Measurements from ENCODE around the gene PPP1R37. TPM values are rescaled to one million over a fixed set of nuclear protein-coding genes. Genes with fewer than 3 reads are reported as not detected.

PPP1R37 gene
- total RNA-seq, 1 donor from 2014 or later: 31.1 TPM

DNA sequence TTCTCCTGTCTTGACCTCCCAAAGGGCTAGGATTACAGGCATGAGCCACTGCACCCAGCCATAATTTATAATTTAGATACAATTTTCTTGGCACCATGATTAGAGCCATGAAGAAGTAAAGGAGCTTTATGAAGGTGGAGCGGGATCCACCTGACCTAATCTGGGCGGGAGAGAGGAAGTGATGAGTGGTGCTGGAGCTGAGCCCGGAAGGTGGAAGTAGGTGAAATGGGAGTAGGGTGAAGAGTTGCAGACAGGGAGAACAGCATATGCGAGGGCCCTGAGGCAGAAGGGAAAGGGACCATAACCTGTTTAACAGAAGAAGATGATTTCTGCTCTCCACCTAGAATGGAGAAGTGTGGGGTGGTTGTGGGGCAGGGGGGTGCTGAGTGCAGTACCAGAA lies 89.8 kb downstream of the PPP1R37 start:
- DNase-seq (no peak), ATAC-seq (no peak)
- TF ChIP-seq, protein P1, sequence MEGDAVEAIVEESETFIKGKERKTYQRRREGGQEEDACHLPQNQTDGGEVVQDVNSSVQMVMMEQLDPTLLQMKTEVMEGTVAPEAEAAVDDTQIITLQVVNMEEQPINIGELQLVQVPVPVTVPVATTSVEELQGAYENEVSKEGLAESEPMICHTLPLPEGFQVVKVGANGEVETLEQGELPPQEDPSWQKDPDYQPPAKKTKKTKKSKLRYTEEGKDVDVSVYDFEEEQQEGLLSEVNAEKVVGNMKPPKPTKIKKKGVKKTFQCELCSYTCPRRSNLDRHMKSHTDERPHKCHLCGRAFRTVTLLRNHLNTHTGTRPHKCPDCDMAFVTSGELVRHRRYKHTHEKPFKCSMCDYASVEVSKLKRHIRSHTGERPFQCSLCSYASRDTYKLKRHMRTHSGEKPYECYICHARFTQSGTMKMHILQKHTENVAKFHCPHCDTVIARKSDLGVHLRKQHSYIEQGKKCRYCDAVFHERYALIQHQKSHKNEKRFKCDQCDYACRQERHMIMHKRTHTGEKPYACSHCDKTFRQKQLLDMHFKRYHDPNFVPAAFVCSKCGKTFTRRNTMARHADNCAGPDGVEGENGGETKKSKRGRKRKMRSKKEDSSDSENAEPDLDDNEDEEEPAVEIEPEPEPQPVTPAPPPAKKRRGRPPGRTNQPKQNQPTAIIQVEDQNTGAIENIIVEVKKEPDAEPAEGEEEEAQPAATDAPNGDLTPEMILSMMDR (IDR thresholded peaks at IDR 0.05): no peak
- H3K4me1 ChIP-seq: peaks cover 16% of the 10 kb centered on the region
- H3K36me3 ChIP-seq: peaks cover 12% of the 10 kb centered on the region
- no peaks in the 10 kb centered on the region for H3K27me3 ChIP-seq
- intact Hi-C loops (cut with DNase I): no loop called here
- H3K9me3 ChIP-seq: no peaks in the 10 kb centered on the region
- H3K27ac ChIP-seq: no peak overlapping the region
- H3K4me3 ChIP-seq: no peak overlapping the region

DNA sequence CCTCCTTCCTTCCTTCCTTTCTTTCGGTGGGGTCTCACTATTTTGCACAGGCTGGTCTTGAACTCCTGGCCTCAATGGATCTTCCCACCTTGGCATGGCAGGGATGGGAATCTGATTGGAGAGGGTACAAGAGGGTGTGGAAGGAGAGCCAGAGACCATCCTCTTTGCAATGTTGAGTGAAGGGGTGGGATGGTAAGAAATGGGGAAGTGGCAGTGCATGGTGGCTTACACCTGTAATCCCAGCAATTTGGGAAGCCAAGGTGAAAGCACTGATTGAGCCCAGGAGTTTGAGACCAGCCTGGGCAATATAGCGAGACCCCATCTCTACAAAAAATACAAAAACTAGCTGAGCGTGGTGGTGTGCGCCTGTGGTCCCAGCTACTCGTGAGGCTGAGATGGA lies 91.1 kb downstream of the PPP1R37 start:
- intact Hi-C loops (cut with DNase I): no loop called here
- DNase-seq: no peak

DNA sequence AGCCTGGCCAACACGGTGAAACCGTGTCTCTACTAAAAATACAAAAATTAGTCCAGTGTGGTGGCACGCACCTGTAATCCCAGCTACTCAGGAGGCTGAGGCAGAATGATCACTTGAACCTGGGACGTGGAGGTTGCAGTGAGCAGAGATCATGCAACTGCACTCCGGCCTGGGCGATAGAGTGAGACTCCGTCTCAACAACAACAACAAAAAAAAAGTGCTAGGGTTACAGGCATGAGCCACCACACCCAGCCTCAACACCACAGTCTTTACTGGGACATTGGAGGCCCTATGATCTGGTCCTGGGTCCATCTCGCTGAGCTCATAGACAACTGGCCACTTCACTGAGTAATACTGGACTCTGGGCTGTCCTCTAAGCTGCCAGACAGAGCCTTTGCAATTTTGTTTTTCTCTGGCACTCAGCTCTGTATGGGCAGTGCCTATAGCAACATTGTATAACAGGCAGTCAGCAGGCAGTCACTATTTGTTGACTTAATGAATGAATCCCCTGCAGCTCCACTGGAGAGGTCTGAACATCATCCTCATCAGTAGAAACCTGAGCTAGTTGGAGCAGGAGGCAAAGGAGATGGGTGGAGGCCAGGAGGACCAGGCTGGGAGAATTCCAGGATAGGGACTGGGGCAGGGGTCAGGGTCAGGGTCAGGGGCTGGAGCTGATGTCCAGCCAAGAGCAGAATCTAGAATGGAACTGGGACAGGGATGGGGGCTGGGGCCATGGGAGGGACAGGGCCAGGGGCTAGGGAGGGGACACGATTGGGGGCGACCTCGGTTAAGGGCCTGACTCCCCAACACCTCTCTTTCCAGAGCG lies 93.7 kb downstream of the PPP1R37 start:
- H3K4me1 ChIP-seq: no peaks in the 10 kb centered on the region
- intact Hi-C loops (cut with DNase I): no loop called here
- ATAC-seq: no peak
- no peak overlapping the region for H3K27ac ChIP-seq
- no peaks in the 10 kb centered on the region for H3K27me3 ChIP-seq
- no peak for DNase-seq
- TF ChIP-seq, protein P1 (IDR thresholded peaks at IDR 0.05): no peak
- no peak overlapping the region for H3K4me3 ChIP-seq
- peaks cover 6% of the 10 kb centered on the region for H3K36me3 ChIP-seq
- no peaks in the 10 kb centered on the region for H3K9me3 ChIP-seq

More for the DNA sequence above, 91.1 kb downstream of the PPP1R37 start:
- Histone ChIP-seq H3K36me3 (peaks cover 12% of the 10 kb centered on the region), H3K27ac (no peak overlapping the region), H3K4me1 (peaks cover 16% of the 10 kb centered on the region), H3K27me3 (no peaks in the 10 kb centered on the region), H3K9me3 (no peaks in the 10 kb centered on the region), H3K4me3 (no peak overlapping the region)
- TF ChIP-seq, protein P1 (IDR thresholded peaks at IDR 0.05): no peak
- no peak for ATAC-seq

DNA sequence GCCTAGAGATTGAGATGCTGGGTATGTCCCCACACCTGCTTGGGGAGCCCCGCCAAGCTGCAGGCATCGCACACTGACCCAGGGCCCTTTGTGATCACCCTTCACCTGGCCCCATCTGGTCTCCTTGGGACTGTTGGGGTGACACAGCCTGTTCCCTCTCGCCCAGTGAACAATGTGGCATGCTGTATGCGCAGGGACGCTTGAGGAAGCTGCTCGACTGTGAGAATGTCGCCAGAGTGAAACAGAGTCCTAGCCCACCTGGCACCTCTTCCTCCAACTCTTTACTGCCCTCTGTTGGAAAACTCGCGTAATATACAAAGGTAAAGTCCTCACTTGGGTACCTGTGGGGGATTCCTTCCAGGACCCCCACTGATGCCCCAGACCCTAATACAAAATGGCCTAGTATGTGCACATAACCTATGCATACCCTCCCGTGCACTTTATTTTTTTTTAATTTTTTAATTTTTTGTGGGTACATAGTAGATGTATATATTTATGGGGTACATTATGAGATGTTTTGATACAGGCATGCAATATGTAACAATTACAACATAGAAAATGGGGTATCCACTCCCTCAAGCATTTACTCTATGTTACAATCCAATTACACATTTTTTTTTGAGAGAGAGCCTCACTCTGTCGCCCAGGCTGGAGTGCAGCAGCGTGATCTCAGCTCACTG lies 94.6 kb downstream of the PPP1R37 start:
- DNase-seq: no peak
- H3K27me3 ChIP-seq: no peaks in the 10 kb centered on the region
- intact Hi-C loops (cut with DNase I): no loop called here
- H3K4me3 ChIP-seq: no peak overlapping the region
- no peaks in the 10 kb centered on the region for H3K36me3 ChIP-seq
- ATAC-seq: peak; percentile 70
- H3K4me1 ChIP-seq: no peaks in the 10 kb centered on the region
- no peak overlapping the region for H3K27ac ChIP-seq
- TF ChIP-seq, protein P1 (IDR thresholded peaks at IDR 0.05): peak; percentile 52
- no peaks in the 10 kb centered on the region for H3K9me3 ChIP-seq

DNA sequence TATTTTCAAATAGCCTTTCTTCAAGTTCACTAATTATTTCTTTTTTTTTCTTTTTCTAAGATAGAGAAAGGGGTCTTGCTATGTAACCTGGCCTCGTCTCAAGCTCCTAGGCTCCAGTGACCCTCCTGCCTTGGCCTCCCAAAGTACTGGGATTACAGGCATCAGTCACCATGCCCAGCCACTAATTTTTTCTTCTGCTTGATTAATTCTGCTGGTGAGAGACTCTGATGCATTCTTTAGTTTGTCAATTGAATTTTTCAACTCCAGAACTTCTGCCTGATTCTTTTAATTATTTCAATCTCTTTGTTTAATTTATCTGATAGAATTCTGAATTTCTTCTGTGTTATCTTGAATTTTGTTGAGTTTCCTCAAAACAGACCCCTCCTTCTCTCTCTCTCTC lies 97.0 kb downstream of the PPP1R37 start:
- DNase-seq: no peak
- H3K27me3 ChIP-seq: no peaks in the 10 kb centered on the region
- H3K9me3 ChIP-seq: no peaks in the 10 kb centered on the region
- TF ChIP-seq, protein P1 (IDR thresholded peaks at IDR 0.05): no peak
- no peaks in the 10 kb centered on the region for H3K4me1 ChIP-seq
- ATAC-seq: no peak
- no peak overlapping the region for H3K4me3 ChIP-seq
- intact Hi-C loops (cut with DNase I): no loop called here
- no peak overlapping the region for H3K27ac ChIP-seq
- H3K36me3 ChIP-seq: no peaks in the 10 kb centered on the region
